NCI-H187 treated with DMSO at 0.1 percent for 48 hours (cell line): ENCODE results near the gene PDCD2L.
"Not testable (repeated sequence)": the region's sequence is repeated elsewhere in the genome, so short reads cannot be mapped to it uniquely, and the experiment has no call there.

Source experiments
- DNase-seq: peaks from one replicate; lab custom pipeline; 2025; lab: John Stamatoyannopoulos, UW

PDCD2L gene

DNA sequence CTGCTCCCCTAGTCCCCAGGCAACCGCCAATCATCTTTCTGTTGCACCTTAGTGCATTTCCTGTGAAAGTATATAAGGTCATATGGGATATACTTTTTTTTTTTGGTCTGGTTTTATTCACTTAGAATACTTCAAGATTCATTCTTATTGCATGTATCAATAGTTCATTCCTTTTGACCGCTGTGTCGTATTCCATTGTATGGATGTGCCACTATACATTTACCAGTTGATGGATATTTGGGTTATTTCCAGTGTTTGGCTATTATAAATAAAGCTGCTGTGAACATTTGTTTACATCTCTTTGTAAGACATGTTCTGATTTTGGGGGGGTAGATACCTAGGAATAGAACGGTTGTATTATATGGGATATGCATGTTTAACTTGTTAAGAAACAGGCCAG lies 14.1 kb downstream of the PDCD2L start:
- no peak for DNase-seq

DNA sequence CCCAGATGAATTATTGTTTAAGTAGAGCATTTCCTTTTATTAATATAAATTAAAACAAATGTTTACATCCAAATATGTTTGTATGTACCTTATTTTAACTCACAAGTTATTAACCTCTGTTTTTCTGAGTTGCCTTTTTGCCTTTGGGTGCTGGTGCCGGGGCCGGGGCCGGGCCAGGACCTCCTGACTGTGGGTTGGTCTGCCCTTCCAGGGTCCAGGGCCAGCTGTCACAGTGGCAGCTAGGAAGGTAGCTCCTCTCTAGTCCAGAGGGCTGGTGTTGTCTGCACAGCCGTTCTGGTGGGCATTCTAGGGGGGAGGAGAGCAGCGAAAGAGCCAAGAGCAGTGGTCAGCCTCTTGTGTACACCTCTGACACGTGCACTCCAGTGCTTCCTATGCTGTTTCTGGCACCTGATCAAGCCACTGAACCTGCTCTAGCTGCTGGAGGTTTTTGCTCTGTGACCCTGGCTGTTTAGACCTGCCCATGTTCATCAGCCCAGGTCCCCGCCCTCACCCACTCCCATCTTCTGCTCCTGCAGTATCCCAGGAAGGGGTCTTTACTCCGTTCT lies 22.0 kb downstream of the PDCD2L start:
- DNase-seq: no peak

DNA sequence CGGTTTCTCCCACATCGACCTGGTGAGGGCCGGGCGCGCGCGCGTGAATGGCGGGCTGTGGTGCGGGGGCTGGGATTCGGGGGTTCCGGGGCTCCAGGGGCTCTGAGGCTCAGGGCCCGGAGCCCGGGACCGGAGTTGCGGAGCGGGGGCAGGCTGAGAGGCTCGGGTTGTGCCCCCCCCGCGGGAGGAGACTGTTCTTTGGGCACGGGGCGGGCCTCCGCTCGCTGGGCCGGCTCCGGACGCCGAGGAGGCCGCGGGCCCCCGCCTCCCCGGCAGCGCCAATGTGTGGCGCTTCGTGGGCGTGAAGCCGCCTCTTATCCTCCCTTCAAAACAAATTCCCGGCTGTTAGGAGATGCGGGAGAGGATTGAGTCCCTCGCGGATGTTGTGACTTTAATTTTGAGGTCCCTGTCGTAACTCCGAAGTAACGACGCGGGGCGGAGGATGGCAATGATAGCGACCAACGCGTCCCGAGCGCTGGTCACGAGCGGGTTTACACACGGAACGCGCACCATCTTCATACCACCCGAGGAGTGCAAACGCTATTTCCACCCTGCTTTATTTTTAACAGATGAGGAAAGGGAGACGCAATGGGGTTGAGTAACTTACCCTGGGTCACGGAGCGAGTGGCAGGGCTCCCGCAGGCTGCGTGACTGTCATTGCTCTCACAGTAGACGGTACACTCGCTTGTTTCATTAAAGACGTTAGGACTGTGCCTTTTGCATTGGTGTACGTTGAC lies 24.5 kb downstream of the PDCD2L start:
- no peak for DNase-seq

DNA sequence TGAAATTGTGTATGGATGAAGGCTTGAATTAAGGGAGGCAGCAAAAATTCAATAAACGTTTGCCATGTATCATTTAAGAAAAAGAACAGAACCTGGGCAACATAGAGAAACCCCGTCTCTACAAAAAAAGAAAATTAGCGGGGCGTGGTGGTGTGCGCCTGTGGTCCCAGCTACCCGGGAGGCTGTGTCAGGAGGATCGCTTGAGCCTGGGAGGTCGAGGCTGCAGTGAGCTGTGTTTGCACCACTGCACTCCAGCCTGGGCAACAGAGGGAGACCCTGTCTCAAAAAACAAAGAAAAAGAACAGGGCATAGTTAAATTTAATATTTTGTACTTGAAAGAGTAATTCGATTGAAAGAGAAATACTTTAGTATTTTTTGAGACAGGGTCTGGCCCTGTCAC lies 25.4 kb downstream of the PDCD2L start:
- DNase-seq: no peak

DNA sequence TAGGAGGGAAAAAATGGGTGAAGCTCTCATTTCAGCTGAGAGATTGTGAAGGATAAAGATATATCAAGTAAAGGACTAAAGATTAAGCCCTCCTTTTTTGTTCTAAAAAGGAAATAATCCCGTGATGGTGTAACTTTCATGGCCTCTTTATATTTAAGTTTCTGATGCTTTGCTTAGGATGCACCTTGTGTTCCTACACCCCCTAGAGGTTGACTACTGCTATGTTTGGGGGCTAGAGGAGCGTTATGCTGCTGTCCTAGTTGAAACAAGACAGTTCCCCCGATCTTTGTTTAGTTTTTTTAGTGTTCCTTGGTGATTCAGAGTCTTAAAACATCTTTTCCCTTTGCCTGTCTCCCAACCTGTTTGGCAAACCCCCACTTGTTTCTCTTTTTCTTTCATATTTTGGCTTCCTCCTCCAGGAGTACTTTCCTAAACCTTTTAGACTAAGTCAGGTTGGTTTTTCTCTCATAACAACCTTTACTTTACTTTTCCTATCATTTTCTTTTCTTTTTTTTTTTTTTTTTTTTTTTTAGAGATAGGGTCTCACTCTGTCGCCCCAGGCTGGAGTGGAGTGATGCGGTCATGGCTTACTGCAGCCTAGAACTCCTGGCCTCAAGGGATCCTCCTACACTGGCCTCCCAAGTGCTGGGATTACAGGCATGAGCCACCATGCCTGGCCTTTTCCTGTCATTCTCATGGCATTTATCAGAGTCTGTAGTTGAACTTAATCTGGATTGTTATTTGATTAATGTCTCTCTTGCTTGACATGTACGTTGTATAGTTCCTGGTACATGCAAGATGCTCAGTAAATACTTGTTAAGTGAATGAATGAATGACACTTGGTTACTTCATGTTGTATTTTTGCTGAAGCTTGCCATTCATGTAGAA lies 26.8 kb downstream of the PDCD2L start:
- no peak for DNase-seq

DNA sequence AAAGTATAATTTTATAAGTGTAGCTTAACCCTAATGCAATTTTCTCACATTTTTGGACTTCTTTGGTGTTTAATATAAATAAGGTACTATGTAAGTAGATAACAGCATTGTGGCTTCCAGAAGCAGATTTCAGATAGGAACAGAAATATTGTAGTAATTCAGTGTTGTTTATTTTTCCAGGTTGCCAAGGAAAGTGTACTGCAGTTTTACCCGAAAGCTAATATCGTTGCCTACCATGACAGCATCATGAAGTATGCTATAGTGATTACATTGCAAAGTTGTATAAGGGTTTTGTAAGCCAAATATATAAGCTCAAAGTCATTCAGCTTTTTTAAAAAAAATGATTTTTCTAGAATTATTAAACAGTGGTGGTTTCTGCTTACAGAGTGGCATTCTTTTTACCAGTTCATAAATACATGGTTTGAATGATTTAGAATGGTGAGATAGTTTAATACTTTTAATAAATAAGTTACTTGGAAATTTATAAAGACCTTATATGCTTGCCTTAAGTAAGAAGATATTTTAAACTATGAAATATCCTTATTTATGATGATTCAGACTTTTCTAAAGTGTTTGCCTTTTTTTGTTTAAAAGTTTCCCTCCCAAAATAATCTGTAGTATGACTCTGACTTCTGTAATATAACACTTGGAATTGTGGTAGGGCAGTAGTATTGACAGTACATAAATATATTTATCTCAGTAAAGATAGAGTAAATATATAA lies 27.6 kb downstream of the PDCD2L start:
- DNase-seq: no peak

DNA sequence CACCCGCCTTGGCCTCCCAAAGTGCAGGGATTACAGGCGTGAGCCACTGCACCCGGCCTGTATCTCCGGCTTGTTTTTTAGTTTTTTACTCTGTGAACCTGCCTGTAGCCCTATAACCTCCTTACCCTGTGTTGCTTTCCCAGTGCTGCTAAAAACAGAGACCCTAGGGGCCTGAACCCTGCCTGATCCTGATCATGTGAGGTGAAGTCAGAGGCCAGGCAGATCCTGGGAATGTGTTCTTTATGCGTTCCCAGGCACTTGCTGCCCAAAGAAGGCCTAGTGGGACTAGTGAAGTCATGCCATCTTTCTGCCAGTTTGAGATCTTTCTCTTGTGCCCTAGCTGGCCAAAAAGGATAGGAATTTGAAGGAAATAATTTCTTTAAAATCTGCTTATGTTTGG lies 28.6 kb downstream of the PDCD2L start:
- no peak for DNase-seq

DNA sequence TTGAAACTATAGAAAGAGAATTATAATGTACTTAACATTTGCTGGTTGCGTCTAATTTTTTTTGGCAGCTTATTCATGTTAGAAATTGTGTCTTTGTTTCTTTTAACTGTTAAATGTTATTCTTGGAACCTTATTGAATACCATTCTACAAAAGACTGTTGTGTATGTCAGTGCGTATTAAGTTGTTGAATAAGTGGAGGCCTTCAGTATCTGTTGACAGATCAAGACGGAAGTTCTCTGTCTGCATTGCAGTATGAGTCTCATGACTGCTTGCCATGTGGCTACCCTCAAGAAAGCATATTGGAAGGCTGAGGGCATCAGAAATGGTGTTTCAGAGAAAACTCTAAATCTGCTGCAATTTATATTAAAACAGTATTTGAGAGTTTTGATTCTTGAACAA lies 32.5 kb downstream of the PDCD2L start:
- no peak for DNase-seq

DNA sequence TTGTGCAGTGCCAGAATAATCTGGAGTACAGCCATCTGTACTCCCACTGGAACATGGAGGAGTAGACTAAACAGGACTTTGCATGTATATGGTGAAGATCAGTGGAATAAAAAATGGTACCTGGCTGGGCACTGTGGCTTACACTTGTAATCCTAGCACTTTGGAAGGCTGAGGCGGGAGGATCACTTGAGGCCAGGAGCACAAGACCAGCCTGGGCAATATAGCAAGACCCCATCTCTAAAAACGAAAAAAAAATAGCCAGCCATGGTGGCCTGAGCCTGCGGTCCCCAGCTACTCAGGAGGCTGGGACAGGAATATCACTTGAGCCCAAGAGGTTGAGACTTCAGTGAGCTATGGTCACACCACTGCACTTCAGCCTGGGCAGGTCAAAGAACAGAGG lies 44.0 kb downstream of the PDCD2L start:
- no peak for DNase-seq

DNA sequence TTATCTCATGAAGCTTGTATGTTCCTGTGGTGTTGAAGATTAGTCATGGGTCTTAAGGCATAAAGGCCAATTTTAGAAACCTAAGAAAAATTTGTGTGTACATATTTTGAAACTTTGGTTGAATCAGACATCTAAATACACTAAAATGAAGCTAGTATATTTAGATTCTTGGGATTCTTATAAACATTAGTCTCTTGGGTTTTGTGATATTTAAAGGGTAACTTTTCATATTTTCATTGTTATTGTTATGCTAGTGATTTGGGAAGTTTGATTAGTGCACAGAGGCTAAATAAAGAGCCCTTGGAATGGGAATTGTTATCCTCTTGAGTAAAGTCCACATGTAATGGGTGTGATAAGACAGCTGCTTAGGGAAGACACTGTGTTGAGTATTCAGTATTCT lies 48.5 kb downstream of the PDCD2L start:
- DNase-seq: no peak

DNA sequence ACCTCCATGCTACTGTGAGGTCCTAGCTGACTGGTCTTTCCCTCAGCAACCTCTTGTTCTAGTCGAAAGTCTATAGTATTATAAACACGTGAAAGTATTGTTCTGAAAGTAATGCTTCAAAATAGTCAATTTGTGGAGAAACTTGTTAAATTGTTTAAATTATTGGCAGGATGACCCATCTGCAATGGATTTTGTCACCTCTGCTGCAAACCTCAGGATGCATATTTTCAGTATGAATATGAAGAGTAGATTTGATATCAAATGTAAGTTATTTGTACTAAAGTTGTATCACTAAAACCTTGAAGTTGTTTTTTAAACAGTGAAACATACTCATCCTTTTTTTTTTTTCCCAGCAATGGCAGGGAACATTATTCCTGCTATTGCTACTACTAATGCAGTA lies 49.9 kb downstream of the PDCD2L start:
- DNase-seq: no peak

DNA sequence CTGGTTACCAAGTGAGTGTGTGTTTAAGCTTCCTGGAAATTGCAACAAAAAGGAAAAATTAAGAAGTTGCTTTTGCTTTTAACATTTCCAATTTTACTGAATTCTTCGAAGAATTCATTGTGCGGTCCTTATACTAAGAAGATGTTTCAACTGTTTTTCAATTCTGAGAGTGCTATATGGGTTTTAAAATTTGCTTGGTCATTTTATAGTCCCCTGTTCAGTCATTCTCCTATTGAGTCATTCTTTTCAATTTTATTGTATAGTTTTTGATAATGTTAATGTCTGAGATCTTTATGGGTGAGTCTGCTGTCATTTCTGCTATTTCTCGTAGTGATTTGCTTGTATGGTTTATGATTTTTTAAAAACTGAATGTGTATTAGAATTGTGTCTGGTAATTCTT lies 50.5 kb downstream of the PDCD2L start:
- DNase-seq: no peak

DNA sequence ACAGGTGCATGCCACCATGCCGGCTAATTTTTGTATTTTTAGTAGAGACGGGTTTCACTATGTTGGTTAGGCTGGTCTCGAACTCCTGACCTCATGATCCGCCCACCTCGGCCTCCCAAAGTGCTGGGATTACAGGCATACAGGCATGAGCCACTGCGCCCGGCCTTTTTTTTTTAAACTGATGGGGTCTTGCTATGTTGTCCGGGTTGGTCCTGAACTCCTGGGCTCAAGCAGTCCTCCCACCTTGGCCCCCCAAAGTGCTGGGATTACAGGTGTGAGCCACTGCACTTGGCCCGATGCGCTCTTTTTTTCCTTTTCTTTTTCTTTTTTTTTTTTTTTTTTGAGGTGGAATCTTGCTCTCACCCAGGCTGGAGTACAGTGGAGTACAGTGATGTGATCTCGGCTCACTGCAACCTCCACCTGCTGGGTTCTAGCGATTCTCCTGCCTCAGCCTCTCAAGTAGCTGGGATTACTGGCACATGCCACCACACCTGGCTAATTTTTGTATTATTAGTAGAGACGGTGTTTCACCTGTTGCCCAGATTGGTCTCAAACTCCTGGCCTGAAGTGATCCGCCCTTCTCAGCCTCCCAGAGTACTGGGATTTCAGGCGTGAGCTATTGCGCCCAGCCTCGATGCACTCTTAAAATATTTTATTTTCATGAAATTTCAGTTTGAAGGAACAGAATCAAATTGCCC lies 51.7 kb downstream of the PDCD2L start:
- DNase-seq: not testable (repeated sequence)

DNA sequence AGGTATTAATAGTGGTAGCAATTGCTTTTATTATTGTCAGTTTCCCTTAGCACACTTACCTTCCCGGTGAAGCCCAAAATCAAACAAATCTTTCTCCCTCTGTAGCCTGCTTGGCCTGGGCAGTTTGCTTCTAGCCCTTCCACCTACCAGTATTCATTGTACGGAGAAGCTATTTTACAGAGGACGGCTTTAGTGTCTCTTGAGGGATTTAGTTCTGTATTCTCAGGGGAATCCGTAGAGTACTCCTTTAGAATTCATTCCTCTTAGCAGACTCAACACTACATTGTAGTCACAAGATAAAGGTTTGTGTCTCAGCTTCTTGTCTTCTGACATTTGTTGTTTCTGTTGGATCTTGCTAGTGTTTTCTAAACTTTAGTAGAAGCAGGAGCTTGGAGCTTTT lies 53.2 kb downstream of the PDCD2L start:
- DNase-seq: no peak

DNA sequence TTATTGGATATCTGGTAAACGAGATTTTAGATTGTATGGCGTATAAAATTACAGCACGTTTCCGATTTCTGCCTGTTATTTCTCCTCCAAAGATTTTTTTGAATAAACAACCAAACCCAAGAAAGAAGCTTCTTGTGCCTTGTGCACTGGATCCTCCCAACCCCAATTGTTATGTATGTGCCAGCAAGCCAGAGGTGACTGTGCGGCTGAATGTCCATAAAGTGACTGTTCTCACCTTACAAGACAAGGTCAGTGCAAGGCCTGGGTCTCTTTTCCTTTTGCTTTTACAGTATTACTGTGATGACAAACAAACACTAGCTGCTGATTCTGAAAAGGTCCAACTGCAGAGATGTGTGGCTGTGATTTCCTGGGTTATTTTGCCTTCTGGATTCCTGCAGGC lies 54.5 kb downstream of the PDCD2L start:
- DNase-seq: no peak

DNA sequence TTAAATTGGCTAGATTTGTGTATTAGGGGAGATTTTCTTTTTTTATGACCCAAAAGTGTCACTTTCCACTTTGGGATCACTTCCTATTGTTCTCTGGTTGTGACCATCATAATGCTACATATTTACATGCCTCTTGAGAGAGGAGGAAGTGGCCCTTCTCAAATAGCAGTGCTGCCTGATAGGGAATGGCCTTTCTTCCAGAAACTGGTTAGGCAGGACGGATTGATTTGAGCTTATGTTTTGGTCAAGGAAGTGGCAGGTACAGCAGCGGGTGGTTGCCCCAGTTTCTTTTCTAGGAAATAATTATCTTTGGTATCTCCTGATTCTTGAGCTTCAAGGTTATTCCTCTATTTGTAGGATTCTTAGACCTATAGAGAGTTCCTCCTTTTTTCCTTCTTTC lies 55.4 kb downstream of the PDCD2L start:
- no peak for DNase-seq

DNA sequence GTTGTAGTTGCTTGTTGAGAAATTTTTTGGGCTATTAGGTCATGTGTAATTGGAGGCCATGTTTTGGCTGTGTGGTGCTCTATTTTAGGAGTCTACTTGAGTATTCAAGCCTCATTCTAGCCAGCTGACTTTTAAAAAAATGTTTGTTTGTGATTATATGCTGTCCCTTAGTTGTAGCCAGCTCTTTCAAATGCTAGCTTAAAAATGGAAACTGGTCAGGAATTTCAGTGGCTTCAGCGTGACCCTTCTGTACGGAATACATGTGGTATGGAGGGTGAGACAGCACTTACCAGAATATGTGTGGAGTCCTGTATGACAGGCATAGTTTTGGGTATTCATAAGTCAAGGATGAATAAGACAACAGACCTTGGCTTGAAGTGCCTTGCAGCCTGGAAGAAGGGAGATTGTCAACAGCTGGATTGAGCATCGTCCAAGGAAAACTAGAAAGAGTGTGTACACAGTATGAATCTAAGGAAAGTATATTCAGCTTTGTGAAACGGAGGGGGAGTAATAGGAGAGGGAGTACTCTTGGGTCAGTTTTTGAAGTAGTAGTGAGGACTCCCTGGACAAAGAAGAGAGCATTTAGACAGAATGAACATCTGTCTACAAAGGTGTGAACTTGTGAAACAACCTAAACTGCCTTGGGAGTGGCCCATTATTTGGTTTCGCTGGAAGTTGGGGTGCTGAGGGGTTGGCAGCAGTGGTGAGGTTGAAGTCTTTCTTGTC lies 57.3 kb downstream of the PDCD2L start:
- DNase-seq: no peak

DNA sequence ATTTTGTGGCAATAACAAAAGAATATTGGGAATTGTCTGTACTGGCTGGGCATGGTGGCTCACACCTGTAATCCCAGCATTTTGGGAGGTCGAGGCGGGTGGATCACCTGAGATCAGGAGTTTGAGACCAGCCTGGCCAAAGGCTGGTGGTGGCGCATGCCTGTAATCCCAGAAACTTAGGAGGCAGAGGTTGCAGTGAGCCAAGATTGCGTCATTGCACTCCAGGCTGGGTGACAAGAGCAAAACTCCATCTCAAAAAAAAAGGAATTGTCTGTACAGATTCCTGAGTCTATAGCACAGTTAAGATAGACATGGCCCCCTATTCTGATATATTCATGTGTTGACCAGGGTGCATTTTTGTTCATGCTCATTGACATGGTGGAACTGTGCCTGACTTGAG lies 60.6 kb downstream of the PDCD2L start:
- not testable (repeated sequence) for DNase-seq

DNA sequence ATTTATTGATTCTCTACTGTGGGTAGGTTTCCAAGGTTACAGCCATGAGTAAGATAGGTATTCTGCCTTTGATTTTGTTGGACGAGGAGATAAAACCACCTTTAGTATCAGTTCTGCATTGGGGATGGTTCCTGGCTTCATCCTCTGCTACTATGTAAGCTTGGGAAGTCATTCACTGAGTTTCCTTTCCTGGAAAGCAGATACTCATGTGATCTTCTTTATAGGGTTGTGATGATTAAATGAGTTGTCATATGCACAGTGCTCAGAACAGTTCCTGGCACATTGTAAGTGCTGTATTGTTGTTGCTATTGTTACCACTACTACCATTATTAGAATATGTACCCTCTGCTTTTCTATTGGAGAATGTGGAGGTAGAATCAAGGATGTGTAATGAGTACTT lies 64.2 kb downstream of the PDCD2L start:
- DNase-seq: no peak

DNA sequence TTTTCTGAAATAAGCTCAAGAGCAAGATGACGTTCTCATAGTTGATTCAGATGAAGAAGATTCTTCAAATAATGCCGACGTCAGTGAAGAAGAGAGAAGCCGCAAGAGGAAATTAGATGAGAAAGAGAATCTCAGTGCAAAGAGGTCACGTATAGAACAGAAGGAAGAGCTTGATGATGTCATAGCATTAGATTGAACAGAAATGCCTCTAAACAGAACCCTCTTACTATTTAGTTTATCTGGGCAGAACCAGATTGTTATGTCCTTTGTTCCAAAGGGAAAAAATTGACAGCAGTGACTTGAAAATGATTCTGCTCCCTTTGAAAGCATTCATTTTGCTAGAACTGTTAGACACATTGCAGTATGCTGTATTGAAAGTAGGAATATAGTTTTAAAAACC lies 64.8 kb downstream of the PDCD2L start:
- DNase-seq: not testable (repeated sequence)
